HG03066 (cell line): ENCODE data around the gene CLASP1.
"Not testable (repeated sequence)": the region's sequence is repeated elsewhere in the genome, so short reads cannot be mapped to it uniquely, and the experiment has no call there.

Source experiments
- ATAC-seq: cut with Tn5 transposase; IDR thresholded peaks from one replicate; pipeline ENCODE4 v1.9.1; 2021; ENCODE audit warnings: low read depth; ENCODE audit not compliant: unreplicated experiment

Gene CLASP1

GRCh38 chr2:121359716-121360565, 289.3 kb downstream of the CLASP1 start:
- ATAC-seq = no peak

GRCh38 chr2:121359170-121359569, 290.1 kb downstream of the CLASP1 start:
- no peak for ATAC-seq

GRCh38 chr2:121358291-121358690, 291.0 kb downstream of the CLASP1 start:
- no peak for ATAC-seq

GRCh38 chr2:121356058-121356640, 293.1 kb downstream of the CLASP1 start:
- no peak for ATAC-seq

GRCh38 chr2:121355488-121355887, 293.8 kb downstream of the CLASP1 start:
- ATAC-seq = no peak

- no peak for ATAC-seq
Measured at GRCh38 chr2:121351521-121352318, 297.5 kb downstream of the CLASP1 start.

GRCh38 chr2:121350890-121351289, 298.4 kb downstream of the CLASP1 start:
- no peak for ATAC-seq

- ATAC-seq = no peak
Measured at GRCh38 chr2:121350402-121350775, 298.9 kb downstream of the CLASP1 start.

- ATAC-seq = no peak
Measured at GRCh38 chr2:121349721-121350401, 299.4 kb downstream of the CLASP1 start.

- no peak for ATAC-seq
Measured at GRCh38 chr2:121348128-121348740, 301.0 kb downstream of the CLASP1 start.

- no peak for ATAC-seq
Measured at GRCh38 chr2:121346859-121347258, 302.4 kb downstream of the CLASP1 start.

- no peak for ATAC-seq
Measured at GRCh38 chr2:121346407-121346806, 302.9 kb downstream of the CLASP1 start.

GRCh38 chr2:121345887-121346286, 303.4 kb downstream of the CLASP1 start:
- ATAC-seq = no peak

- no peak for ATAC-seq
Measured at GRCh38 chr2:121345101-121345500, 304.2 kb downstream of the CLASP1 start.

GRCh38 chr2:121343828-121344399, 305.3 kb downstream of the CLASP1 start:
- ATAC-seq = not testable (repeated sequence)

- no peak for ATAC-seq
Measured at GRCh38 chr2:121343191-121343590, 306.1 kb downstream of the CLASP1 start.

- ATAC-seq = no peak
Measured at GRCh38 chr2:121342751-121343150, 306.5 kb downstream of the CLASP1 start.

- ATAC-seq = no peak
Measured at GRCh38 chr2:121340926-121341325, 308.3 kb downstream of the CLASP1 start.

- ATAC-seq = no peak
Measured at GRCh38 chr2:121338281-121338680, 311.0 kb downstream of the CLASP1 start.
